ENCODE measurements around the gene PRKCE. TPM values are rescaled to one million over a fixed set of nuclear protein-coding genes. Genes with fewer than 3 reads are reported as not detected.

Gene PRKCE
- total RNA-seq, 1 experiment from 2014 or later, result 14.8 TPM

- ChIA-PET RAD21 (ENCODE audit: low non-redundant PET in 1 of 2, low total read pairs in 2 of 2, uncharacterized antibody in 2 of 2, unreplicated experiment in 2 of 2) (no interaction called here), POLR2A (no interaction called here), CTCF (no interaction called here)
- BruUV-seq (replicated peaks), result no TSS peak
- no peaks in the 10 kb centered on the region for H3K4me1 ChIP-seq (ENCODE audit: control insufficient read depth in 1 of 2, insufficient read depth in 2 of 2, low read length in 2 of 2)
- no peaks in the 10 kb centered on the region for H3K9me3 ChIP-seq (ENCODE audit: control insufficient read depth in 1 of 2, insufficient read depth in 1 of 2, low read depth in 1 of 2, low read length in 2 of 2)
- no peaks in the 10 kb centered on the region for H3K36me3 ChIP-seq (ENCODE audit: control insufficient read depth in 1 of 2, insufficient read depth in 2 of 2, low read length in 2 of 2)
- intact Hi-C loops (cut with micrococcal nuclease), result no loop called here
- no peaks in the 10 kb centered on the region for H3K27me3 ChIP-seq (ENCODE audit: insufficient read depth, low read length)
- no peak overlapping the region for H2AFZ ChIP-seq (ENCODE audit: low read depth, low read length, poor library complexity, severe bottlenecking)
- H3K9ac ChIP-seq (ENCODE audit: low read length), result no peak overlapping the region
- no peaks in the 10 kb centered on the region for H3K79me2 ChIP-seq (ENCODE audit: insufficient read depth, low read length)
- no peaks in the 10 kb centered on the region for H3K9me2 ChIP-seq (ENCODE audit: insufficient read depth)
- H4K20me1 ChIP-seq (ENCODE audit: insufficient read depth), result no peaks in the 10 kb centered on the region
- H3K4me3 ChIP-seq (replicated peaks in 1 of 2; ENCODE audit: low read depth in 1 of 2, low read length in 2 of 2), result no peak overlapping the region
- ATAC-seq, result no peak
- H3K27ac ChIP-seq (ENCODE audit: low read depth, low read length), result no peak overlapping the region
- no peak overlapping the region for H3K4me2 ChIP-seq (ENCODE audit: low read length)
- no peak for TF ChIP-seq POLR2A (IDR thresholded peaks at IDR 0.05; ENCODE audit: borderline replicate concordance, extremely low read depth, insufficient read depth, insufficient read length)
- no peak for TF ChIP-seq FOSL1 (IDR thresholded peaks at IDR 0.05; ENCODE audit: low read depth)
- no peak for TF ChIP-seq RAD21 (IDR thresholded peaks at IDR 0.05; ENCODE audit: low read depth)
- no peak for TF ChIP-seq EZH2 (IDR thresholded peaks at IDR 0.05)
- no peak for TF ChIP-seq YY1 (IDR thresholded peaks at IDR 0.05; ENCODE audit: extremely low read depth, insufficient replicate concordance, low read depth, low read length)
- TF ChIP-seq MAX (IDR thresholded peaks at IDR 0.05), result no peak
- no peak for TF ChIP-seq EGR1 (IDR thresholded peaks at IDR 0.05; ENCODE audit: low read depth)
- TF ChIP-seq ZFX (IDR thresholded peaks at IDR 0.05), result no peak
- no peak for TF ChIP-seq CEBPB (IDR thresholded peaks at IDR 0.05; ENCODE audit: low read depth)
- no peak for TF ChIP-seq CTCF (IDR thresholded peaks at IDR 0.05 in 2 of 3, conservative IDR thresholded peaks at IDR 0.05 in 1 of 3; ENCODE audit: borderline replicate concordance in 1 of 3, insufficient read depth in 1 of 3, low read depth in 2 of 3, low read length in 2 of 3)
- TF ChIP-seq REST (IDR thresholded peaks at IDR 0.05; ENCODE audit: low read depth), result no peak
- TF ChIP-seq SP1 (IDR thresholded peaks at IDR 0.05; ENCODE audit: low read depth), result no peak
- no peak for TF ChIP-seq SRF (IDR thresholded peaks at IDR 0.05; ENCODE audit: low read depth)
- TF ChIP-seq ELF1 (IDR thresholded peaks at IDR 0.05; ENCODE audit: borderline replicate concordance, low read depth), result no peak
- TF ChIP-seq TCF7L2 (IDR thresholded peaks at IDR 0.05; ENCODE audit: borderline replicate concordance, extremely low read depth, insufficient read depth, insufficient read length), result no peak
- no peak for DNase-seq (ENCODE audit: low read depth, low spot score)
Measured at GRCh38 chr2:45839508-45840251, 188.2 kb downstream of the PRKCE start.
